Suppressor macrophage treated with lipopolysaccharide for 4 hours (primary cell): ENCODE data around the gene RAE1.
A peak's percentile ranks its signal among the peaks of the same experiment; 100 is the strongest.

Source experiments
- DNase-seq: peaks from one replicate; pipeline ENCODE4 v3.0.0-alpha.2; 2020

The RAE1 gene

DNA sequence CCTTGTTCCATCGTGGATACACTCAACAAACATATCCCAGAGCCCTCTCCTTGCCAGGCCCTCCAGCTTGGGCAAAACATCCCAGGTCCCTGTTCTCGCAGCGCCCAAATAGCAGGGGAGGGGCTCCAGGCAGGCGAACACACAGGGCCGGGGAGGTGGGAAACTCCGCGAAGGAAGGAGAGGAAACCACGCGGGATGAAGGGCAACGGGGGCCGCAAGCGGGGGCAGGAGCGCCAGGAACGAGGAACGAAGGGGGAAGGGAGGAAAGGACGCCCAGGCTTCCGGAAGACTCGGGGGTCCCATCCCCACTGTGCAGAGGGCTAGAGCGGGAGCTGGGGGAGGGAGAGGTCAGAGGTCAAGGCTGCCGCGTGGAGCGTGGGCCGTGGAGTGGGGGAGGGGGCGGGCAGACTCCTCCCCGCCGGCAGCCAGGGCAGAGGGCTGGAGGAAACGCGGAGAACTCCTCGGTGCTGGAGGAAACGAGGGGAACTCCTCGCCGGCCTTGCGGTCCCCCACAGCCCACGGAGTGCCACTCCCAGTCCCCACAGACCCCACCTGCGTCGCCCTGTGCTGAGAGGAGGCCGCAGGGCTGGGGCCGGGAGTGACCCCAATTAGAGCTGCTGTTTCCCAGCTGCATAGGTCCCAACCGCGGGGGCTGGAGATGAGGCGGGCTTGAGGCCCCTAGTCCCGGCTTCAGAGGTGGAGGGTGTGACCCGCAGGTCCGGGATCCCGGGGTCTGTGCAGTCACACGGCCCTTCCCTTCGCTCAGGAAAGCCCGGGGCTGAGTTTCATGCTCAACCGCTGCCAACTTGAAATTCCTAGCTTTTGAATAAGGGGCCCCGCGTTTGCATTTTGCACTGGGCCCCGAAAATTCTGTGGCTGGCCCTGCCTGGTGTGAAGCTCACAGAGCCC lies 38.9 kb downstream of the RAE1 start:
- peak; percentile 18 for DNase-seq

DNA sequence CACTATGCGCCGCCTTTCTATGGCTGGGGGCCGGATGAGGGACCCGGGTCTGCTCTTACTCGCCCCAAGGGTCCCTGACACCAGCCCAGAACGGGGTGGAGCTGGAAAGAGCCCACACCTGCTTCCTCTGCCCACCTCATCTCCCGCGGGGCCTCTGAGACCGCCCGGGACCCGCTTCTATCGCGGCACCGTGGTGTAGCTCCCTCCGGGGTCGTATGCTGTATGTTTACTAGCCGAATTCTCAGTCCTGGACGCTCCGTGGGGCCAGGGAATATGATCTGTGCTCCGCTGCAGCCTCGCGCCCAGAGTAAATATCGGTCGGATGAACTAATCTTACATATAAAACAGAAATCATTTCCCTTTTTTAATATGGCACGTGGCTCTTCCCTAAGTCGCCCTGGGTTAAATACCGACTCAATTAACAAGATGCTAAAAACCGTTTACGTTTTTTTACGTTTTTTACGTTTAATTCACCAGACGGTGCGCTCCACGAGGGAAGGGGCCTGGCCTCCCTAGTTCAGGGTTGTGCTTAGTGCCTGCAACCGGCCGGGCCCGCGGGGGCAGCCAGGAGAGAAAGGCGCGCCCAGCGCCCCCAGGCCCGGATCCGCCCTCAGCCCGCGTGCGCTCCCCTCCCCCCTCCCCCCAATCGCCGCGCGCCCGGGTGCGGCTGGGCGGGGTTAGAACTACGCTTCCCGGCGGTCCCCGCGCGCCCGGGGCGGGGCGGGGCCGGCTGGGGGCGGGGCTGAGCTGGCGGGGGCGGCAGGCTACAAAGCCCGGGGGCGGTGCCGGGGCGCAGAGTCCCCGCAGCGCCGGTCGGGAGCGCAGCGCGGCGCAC lies 39.8 kb downstream of the RAE1 start, which contains the start of gene RBM38:
Gene RBM38 (plus strand): TSS at position 793 of the 835 bp plus-strand sequence. CDS start 186 bp downstream, outside the sequence.
- peak; percentile 80 for DNase-seq

DNA sequence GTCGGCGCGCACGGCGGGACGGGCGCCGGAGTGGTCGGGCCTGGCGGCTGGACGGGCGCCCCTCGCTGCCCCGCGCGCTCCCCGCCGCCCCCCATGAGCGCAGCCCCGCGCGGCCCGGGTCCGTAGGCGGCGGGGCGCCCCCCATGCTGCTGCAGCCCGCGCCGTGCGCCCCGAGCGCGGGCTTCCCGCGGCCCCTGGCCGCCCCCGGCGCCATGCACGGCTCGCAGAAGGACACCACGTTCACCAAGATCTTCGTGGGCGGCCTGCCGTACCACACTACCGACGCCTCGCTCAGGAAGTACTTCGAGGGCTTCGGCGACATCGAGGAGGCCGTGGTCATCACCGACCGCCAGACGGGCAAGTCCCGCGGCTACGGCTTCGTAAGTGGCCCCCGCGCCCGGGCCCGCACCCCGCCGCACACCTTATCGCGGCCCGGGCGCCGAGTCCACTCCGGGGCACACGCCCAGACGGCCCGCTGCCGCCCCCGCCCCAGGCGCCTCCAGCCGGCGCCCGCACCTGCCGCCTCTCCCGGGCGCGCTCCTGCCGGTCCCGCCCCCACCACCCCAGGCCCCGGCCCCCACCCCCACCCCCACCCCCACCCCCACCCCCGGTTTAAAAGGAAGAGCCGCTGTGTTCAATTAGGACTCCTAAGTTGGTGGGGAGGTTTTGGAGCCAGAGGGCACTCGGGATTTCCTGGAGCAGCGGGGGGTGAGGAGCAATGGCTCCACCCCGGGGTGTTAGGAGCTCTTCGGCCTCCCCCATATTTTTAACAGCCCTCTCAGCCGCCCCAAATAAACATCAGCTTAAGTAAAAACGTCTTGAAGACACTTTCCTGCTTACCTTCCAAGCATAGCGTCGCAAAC lies 40.6 kb downstream of the RAE1 start:
- DNase-seq = peak; percentile 21

DNA sequence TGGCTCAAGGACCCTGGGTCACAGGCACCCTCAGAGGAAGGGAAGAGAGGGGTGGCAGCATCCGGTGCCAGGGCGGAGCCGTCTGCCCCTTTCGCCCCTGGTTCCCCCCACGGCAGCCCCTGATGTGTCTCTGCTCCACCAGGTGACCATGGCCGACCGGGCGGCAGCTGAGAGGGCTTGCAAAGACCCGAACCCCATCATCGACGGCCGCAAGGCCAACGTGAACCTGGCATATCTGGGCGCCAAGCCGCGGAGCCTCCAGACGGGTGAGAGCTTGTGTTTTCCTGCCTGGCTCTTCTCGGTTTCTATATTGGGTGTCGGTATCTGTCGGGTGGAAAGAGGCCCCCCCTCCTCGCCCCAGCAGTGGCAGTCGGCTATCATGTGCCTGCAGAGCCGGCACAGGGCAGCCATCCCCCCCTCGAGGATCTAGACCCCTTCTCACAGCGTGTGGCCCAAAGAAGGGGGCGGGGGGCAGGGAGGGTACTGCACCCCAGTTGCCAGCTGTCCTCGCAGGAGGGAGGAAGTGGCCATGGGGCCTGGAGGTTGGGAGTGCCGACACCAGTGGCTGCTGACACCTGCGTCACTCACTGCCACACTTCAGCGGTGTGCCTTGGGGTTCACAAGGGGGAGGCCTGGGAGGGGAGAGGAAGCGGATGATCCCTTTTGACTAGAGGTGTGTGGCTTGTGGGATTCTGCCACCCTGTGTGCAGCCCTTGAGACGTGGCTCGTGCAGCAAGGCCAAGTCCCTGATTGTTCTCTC lies 41.6 kb downstream of the RAE1 start:
- peak; percentile 36 for DNase-seq

DNA sequence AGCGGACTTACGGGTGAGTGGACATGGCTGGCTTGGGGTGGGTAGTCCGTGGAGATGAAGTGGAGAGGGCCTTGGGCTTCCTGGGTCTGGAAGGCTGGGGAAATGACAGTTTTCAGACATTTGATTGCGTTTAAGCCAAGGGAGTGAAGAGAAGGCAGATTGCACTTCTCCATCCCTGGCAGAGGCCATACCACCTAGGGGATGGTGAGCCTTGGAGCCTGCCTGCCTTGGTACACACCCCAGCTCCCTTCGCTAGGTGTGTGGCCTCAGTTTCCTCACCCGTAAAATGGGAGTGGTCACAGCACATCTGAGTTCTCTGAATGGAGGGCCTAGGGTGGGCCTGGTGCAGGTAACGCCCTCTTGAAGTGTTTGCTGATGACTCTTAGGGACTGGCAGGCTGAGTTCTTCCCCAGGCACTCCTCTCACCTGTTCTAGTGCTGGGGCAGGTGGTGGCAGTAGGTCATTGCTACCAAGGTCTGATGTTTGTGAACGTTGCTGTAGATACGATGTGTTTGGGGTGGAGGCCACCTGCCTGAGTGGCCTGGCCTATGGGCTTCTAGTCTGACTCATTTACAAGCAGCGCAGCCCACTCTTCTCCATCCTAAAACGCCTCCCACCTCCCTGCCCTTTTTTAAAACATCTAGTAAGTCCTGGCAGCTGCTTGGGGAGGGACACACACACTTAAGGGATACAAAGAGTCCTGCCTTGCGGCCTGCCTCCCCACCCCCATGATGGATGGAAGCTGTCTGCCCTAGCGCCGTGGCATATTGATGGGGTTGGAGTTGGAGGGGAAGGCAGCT lies 42.5 kb downstream of the RAE1 start:
- DNase-seq = no peak

DNA sequence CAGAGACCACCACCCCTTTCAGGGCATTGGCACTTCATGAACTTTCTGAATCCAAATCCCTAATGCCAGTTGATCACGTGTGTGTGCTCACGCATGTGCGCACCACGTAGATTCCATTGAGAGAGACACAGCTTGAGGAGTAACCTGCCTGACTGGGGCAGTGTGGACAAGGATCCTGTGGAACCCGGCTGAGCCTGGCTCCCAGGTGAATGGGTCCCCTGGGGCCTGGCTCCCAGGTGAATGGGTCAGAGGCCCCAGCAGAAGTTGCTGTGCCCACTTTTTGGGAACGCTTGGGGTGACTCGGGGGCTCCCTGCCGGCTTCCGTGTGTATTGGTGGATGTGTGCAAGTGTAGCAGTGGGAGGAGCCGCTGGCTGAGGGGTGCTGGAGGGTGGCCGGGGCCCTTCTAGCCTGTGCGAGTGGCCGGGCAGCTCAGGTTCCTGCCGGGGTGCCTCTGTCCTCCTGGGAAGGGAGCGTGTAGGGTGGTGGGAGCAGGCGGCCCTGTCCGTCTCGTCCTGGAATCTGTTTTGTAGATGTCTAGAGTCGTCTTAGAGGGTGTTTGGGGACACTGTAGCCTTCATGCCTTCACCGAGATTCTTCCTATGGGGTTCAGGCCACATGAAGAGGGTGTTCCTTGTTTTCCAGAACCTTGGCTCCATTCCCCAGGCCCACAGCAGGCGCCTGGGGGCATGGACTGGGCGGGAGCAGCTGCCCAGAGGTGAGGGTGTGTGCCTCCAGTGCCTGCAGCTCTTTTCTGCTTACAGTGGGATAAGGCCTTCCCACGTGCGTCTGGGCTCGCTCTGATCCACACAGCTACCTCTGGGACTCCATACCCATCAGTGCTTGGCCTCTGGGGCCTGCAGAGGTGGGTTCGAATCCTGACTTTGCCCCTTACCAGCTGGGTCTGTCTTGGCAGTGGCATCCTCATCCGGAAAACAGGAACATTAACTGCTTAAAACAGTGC lies 43.3 kb downstream of the RAE1 start:
- DNase-seq = no peak

DNA sequence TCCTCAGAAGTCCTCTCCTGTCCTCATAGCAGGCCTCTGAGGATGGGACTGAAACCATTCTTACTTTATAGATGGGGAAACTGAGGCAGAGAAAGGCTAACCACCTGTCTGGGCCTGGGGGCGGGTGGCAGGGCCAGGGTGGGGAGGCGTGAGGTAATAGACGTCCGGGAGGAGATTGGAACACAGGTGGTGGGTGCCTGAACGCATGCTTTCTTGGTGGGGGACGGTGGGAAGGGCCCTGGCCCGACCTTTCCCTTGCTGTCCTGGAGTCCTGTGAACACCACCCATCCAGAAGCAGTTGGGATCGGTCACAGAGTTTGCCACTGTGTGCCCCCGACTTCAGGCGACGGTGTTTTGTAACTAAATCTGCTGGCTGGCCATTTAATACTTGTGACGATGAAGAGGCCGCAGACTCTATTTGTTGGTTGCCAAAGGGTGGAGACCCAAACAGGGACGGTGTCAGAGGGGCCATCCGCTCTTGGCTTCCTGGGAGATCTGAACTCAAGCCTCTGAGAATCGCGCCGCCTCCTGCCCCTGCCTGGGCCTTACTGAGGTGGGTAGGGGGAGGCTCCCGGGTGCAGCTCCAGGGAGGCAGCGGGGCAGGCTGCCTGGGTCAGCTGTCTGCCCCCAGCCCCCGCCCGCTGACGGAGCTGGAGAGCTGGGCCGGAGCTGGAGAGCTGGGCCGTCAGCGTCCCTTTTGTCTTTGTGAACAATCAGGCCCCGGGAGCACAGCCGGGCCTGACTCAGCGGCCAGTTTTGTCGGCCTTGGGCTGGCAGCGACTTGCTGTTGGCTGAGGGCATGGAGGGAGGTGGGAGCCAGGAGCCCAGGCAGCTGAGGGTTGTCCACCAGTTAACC lies 44.3 kb downstream of the RAE1 start:
- DNase-seq = no peak

DNA sequence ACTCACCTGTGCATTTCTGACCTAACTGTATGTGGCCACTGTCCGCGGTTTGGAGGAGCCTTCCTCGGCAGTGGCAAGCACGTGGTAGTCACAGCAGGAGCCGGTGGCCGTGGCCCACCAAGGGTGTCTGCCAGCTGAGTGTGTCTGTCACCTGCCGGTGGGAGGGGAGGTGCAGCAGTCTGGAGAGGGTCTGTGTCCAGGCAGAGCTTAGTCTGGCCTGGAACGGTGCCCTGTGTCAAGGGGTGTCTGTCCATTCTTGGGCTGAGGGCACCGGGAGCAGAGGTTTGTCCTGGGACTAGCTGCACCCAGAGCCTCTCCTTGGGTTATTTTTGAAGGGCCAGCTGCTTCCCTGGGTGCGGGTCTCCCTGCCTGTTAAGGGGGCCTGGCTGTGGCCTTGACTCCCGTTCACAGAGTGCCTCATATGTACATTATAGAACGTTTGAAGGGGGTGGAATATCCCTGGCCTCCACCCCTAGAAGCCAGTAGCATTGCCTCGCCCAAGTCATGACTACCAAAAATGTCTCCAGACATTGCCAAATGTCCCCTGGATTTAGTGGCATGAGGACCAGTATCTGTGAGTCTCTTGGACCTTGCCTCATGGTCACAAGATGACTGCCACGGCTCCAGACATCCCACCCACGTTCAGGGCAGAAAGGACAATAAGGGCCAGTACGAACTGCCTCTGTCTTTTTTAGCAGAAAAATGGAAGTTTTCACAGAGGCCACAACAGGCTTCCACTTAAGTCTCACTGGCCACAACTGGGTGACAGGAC lies 45.3 kb downstream of the RAE1 start:
- DNase-seq = no peak

DNA sequence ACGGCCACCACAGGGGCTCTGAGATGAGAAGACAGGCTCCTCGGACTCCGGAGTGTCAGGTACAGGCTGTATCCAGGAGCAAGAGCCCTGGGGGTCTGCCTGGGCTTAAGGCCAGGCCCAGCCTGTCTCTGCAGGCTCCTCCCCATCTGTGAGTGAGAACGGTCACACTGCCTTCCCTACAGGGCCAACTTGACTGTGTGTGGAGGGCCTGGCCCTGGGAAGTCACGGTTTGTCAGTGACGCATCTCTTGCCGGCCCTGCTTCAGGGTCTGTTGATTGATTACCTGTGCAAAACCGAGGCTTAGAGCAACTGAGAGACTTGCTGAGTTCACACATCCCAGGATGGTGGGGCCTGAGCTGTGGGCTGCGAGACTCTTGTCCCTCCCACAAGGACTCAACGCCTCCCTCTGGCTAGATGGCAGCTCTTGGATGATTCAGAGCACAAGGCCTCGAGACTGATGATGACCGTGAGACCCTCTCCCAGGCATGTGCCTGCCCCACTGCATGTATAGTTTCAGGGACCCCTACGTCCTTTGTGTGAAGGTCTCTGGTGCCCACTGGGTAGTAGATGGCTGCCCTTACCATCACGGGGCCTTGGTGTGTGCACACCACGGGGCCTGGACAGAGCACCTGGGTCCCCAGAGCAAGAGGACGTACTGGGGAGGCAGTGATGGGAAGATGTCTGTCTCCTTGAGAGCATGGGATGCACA lies 46.1 kb downstream of the RAE1 start:
- no peak for DNase-seq

DNA sequence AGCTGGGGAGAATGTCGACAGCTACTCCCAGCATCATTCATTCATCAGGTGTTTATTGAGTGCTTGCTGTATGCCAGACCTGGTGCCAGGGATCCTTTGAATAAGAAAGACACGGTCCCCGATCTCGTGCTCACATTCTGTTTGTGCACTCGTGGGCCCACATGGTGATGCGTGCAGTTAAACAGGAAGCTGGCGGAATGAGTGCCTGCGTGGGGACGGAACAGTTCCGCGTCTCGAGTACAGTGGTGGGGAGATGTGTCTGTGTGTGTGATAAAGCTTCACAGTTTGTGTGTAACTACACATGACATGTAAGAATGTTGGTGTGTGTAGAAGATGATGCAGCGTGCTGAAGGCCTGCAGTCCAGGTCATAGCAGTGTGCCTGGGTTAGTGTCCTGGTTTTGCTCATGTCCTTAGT lies 46.6 kb downstream of the RAE1 start:
- DNase-seq = peak; percentile 55

DNA sequence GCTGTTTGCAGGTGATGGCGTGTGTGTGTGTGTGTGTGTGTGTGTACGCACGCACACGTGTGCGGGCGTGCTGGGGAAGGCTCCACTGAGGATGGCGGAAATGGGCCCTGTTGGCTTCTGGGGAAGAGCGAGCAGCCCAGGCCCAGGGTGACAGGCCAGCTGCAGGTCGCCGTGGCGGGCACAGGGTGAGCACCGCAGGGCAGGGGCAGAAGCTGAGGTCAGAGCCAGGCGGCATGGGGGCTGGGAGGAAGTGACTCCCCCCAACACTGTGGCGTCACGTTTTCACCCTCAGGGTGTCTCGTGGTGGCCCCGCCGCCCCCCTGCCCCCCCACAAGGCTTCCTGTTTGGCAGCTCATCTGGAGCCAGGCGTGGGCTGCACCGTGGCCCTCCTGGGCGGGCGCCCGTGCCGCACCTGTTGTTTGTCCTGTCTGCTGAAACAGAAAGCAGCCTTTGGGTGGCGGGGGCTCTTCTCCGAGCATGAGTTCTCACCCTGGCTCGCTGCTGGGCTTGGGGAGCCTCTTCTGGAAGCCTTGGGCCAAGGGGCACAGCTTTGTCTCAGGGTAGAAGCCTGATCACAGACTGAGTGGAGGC lies 47.3 kb downstream of the RAE1 start:
- peak; percentile 11 for DNase-seq

DNA sequence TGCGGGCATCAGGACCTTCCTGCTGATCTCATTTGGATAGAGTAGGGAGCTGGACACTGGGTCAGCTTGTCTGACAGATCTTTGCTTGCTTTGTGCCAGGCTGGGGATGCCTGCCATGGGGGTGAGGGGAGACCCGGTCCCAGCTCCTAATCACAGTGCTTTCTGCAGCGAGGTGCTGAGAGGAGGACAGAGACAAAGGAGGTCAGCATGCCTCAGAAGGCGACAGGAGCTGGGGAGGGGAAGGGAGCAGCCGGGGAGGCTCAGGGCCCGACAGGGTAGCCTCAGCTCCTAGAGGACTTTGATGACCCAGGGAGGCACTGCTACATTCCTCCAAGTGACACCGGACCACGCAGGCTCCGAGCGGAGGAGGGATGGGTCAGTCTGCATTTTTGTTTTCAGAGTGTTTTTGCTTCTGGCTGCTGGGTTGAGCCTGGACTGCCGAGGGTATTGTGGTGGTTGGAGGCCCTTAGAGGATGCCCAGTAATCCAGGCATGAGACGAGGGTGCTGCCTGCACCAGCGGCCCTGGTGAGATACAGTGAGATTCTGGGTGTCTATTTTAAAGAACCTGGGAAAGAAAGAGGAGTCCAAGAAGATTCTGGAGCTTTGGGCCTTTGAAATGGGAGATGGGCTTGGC lies 48.0 kb downstream of the RAE1 start:
- no peak for DNase-seq

DNA sequence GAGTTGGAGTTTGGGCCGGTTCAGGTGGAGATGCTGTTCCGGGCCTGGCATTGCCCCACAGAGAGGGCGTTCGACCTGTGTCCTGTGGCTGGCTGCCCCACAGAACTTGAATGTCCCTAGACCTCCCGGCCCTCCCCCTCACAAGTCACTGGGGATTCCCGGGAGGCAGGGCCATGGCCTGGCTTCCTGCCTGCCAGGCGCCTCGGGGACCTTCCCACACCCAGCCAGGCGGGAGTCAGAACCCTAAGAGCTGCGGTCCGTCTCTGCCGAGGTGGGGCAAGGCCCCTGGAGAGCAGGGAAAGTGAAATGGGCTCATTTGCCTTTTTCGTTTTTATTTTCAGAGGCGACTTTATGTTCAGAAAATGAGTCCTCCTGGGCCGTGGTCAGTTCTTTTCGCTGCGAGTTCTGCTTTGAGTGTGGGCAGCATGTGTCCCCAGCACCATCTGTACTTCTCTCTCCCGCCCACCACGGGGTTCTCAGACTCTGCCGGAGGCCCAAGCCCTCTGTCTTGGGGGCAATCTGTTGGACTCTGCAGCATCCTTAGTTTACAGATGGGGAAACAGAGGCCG lies 48.6 kb downstream of the RAE1 start:
- peak; percentile 23 for DNase-seq

DNA sequence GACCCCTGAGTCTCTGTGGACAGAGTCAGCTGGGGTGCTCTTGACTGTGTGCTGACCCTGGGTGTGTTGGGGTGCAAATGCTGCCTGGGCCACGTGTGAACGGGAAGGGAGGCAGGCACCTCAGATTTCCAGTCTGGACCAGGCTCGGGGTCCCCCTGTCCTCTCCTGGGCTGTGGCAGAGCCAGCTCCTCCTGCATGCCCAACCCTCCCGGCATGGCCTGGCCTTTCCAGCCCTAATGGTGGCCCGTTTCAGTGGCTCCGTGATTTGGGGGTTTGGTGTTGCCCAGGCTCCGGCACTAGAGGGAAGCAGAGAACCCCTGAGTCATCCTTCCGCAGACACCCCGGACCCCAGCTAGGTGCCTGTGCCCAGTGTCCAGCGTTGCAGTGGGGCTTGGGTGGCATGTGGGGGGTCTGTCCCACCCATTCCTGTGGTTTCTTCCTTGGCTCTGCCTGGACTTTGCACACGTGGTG lies 49.2 kb downstream of the RAE1 start:
- DNase-seq = no peak

DNA sequence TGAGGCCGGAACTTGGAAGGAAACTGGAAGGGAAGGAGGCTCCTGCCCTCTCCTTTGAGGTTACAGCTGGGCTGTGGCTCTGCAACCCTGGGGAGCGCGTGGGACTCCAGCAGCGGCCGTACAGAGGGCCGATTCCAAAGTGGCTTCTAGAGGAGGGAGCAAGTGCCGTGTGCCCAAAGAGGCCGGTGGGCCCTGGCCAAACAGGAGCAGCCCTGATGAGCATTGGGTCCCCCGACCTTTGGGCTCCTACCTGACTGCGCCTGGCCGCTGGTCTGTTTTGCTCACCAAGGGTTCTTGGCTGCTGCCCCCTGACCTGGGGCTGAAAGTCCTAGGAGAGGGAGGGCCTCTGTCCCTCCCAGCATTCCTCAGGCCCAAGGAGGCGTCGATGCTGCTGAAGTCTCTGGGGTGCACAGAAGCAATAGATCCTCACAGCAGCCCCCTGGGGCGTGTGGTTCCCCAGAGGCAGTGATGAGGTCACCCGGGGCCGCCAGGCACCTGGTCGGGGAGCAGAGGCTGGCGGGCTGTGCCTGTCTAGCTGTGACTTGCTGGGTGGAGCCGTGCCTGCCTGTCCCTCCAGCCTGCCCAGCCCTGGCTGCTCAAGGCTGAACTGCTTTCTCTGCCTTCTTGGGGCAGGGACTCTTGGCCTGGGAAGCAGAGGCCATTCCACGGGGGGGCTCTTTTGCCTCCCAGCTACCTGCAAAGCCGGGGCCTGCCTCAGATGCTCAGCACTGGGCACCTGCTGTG lies 49.9 kb downstream of the RAE1 start:
- no peak for DNase-seq
